Psoas muscle (tissue), 8 donors: ENCODE data around the gene GADD45G. TPM values are rescaled to one million over a fixed set of nuclear protein-coding genes. Genes with fewer than 3 reads are reported as not detected.

Experiments
- ATAC-seq, 4 donors: fragments of 200-7000 bp; cut with Tn5 transposase; one replicate each; pipeline ENCODE4 v1.9.1; 2020; ENCODE audit warnings: moderate library complexity in 3 of 4, mild to moderate bottlenecking in 2 of 4
- DNase-seq, 2 donors: peaks; one replicate each; pipeline ENCODE4 v3.0.0-alpha.2; 2020
- H3K27ac ChIP-seq: fragments of 200-600 bp; one replicate; pipeline ENCODE4 v1.8.0; 2022
- H3K27me3 ChIP-seq, 3 donors: fragments of 200-600 bp in 1 of 3; one replicate each; pipeline versions ENCODE4 v1.6.1 to v1.8.0; 2013 to 2022; ENCODE audit warnings: low read length in 2 of 3, mild to moderate bottlenecking in 2 of 3, moderate library complexity in 1 of 3; ENCODE audit not compliant: insufficient read depth in 3 of 3
- H3K36me3 ChIP-seq, 2 donors: fragments of 200-600 bp in 1 of 2; one replicate each; pipeline versions ENCODE4 v1.6.1 to v1.8.0; 2013 to 2022; ENCODE audit warnings: low read depth in 1 of 2, mild to moderate bottlenecking in 1 of 2, moderate library complexity in 1 of 2; ENCODE audit not compliant: insufficient read depth in 1 of 2
- H3K4me1 ChIP-seq: fragments of 200-600 bp; one replicate; pipeline ENCODE4 v1.8.0; 2022
- H3K4me3 ChIP-seq: fragments of 200-600 bp; one replicate; pipeline ENCODE4 v1.8.0; 2022; ENCODE audit warnings: mild to moderate bottlenecking
- H3K9me3 ChIP-seq: fragments of 200-600 bp; one replicate; pipeline ENCODE4 v1.8.0; 2022
- CTCF ChIP-seq: fragments of 200-600 bp; IDR thresholded peaks from one replicate; pipeline ENCODE4 v1.8.0; 2022; ENCODE audit warnings: antibody characterized with exemption
- WGBS, 3 donors: extraction: QIAGEN DNeasy Blood & Tissue Kit; methylation state at CpG; one replicate each; pipeline versions ENCODE4 v1.1.6 to v1.1.7; 2013; 5-methylcytosine and 5-hydroxymethylcytosine counted together
- intact Hi-C, 2 donors: fragments of 100-400 bp; cut with DNase I; formaldehyde crosslinking; loops; one replicate each; pipeline versions ENCODE4 v1.11.0 to v1.14.2; 2022
- polyA plus RNA-seq, 3 donors: library from polyadenylated mRNA; stranded (reverse); fragments of 200-250 nt; gene quantifications; one replicate each; pipeline ENCODE4 v1.2.3, GENCODE V29; 2013
- total RNA-seq, 4 donors: library from RNA; stranded (reverse); fragmentation: NEBNext Ultra II Directional in 2 of 4; extraction: Animal tissue kit (Norgen Biotek cat#: 25700) in 2 of 4; gene quantifications; one replicate each; pipeline versions ENCODE4 v1.2.1 to v1.2.4, GENCODE V29; 2021 to 2023
- donor health status: healthy with polysubstance abuse.
- donor health status: DM: no; HTN: no; CAD: no; lungs with moderate emphysema.
- donor health status: Bipolar disorder and iron deficiency.
- donor health status: healthy.
- donor health status: DM: yes; HTN: yes; CAD: no.
- donor health status: DM: no; HTN: no; CAD: no.
- donor health status: DM: no; HTN: no; CAD: no.
- donor health status: DM: yes; HTN: yes; CAD: no.

The GADD45G gene
- total and polyA plus RNA-seq, 7 donors = 2.4 to 288 (median 30.7) TPM

- ATAC-seq (peak in 2 of 4 donors; percentile 21 to 29), DNase-seq (peak in 1 of 2 donors; percentile 23)
- no peaks in the 10 kb centered on the region for H3K27me3 ChIP-seq
- H3K4me3 ChIP-seq = no peak overlapping the region
- H3K9me3 ChIP-seq = no peaks in the 10 kb centered on the region
- intact Hi-C loops = no loop called here
- H3K4me1 ChIP-seq = no peaks in the 10 kb centered on the region
- H3K27ac ChIP-seq = no peak overlapping the region
- 83 to 92% (median 85%) methylated on average over 8 of the region's 8 CpGs for WGBS, 3 donors
- TF ChIP-seq CTCF = no peak
- peaks cover 0 to 18% of the 10 kb centered on the region in 2 donors for H3K36me3 ChIP-seq
Observed at GRCh38 chr9:89649039-89649691, 44.4 kb downstream of the GADD45G start.

DNA sequence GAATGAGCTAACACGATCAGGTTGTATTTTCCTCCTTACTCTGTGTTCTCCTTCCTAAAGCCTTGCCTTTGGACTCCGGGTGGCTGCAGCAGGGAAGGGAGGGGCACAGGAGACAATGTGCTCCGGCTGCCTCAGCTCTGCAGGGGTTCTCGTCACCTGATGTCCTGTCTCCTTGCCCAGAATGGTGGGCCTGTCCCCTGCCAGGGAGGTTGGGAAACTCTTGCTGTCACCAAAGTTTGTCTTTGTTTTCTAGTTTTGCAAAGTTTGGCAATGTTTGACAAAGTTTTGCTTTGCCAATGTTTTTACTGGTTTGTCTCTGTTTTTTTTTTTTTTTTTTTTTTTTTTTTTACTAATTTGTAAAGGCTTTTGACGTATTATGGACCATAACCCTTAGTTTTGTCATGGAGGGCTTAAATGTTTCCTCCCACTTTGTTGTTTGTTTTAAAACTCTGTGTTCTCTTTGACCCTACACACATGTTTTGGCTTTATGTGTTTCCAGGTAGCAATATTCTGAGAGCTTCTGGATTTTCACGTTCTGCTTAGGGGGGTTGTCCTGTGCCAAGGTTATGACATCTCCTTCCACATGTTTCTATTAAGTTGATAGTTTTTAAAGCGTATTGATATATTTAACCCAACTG is 49.3 kb downstream of the GADD45G start:
- ATAC-seq (peak in 1 of 4 donors; percentile 26), DNase-seq (peak in 1 of 2 donors; percentile 71)
- Histone ChIP-seq H3K4me3 (no peak overlapping the region), H3K9me3 (no peaks in the 10 kb centered on the region), H3K36me3 (no peaks in the 10 kb centered on the region), H3K27ac (no peak overlapping the region), H3K4me1 (no peaks in the 10 kb centered on the region), H3K27me3 (no peaks in the 10 kb centered on the region)
- WGBS, 3 donors = 68 to 83% (median 74%) methylated on average over 7 of the region's 7 CpGs
- intact Hi-C loops = no loop called here
- no peak for TF ChIP-seq CTCF

- H3K27ac ChIP-seq = no peak overlapping the region
- no peaks in the 10 kb centered on the region for H3K9me3 ChIP-seq
- no peaks in the 10 kb centered on the region for H3K36me3 ChIP-seq
- no peak for TF ChIP-seq CTCF
- ATAC-seq = peak in 2 of 4 donors; percentile 12 to 25
- no peak overlapping the region for H3K4me3 ChIP-seq
- 82 to 87% (median 87%) methylated on average over 17 of the region's 17 CpGs for WGBS, 3 donors
- H3K27me3 ChIP-seq = no peaks in the 10 kb centered on the region
- H3K4me1 ChIP-seq = peaks cover under 1% of the 10 kb centered on the region
- DNase-seq = peak in 1 of 2 donors; percentile 41
- intact Hi-C loops = loop anchor here in 1 of 2 donors (5.0 kb wide), 1 partner anchor 48 kb away; the partner anchor contains the start of gene GADD45G
Observed at GRCh38 chr9:89655056-89655989, 50.5 kb downstream of the GADD45G start.

Other genes starting within 250 kb of the GADD45G start
- 100 to 1,000 TPM in 1 of 4 donors, 10 to 100 TPM in 3; 32.1 to 111 (median 63.6) TPM for gene SEMA4D, start 106.9 kb upstream of the GADD45G start, total RNA-seq
- 10 to 100 TPM in 2 of 3 donors, 1 to 10 TPM in 1; 9.3 to 26.8 (median 22.3) TPM for gene SEMA4D, start 106.9 kb upstream of the GADD45G start, polyA plus RNA-seq